Measurements from ENCODE around the gene ZNF740.

The ZNF740 gene

DNA sequence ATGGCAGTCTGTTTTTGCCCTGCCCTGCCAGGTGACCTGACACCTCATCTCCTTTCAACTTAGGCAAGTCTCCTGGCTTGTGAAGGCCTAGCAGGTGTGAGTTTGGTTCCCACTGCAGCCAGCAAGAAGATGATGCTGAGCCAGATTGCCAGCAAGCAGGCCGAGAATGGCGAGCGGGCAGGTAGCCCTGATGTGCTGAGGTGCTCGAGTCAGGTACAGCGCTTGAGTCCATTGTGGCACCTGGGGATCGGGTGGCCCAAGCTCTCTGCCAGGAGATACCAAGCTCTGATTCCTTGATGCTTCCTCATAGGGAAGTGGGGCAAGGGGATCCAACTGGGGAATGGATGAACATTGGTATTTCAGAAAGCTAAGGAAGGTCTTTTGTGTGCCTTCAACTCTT is 4.3 kb downstream of the ZNF740 start:
- Histone ChIP-seq H3K9ac (ENCODE audit: low read depth, low read length, poor library complexity, severe bottlenecking) (no peak overlapping the region), H3K27me3 (ENCODE audit: insufficient read depth, low read length, poor library complexity, severe bottlenecking) (no peaks in the 10 kb centered on the region), H2AFZ (ENCODE audit: low read length) (no peak overlapping the region), H3K4me3 (ENCODE audit: low read length, poor library complexity, severe bottlenecking) (peak overlapping the region; percentile 32), H3K79me2 (ENCODE audit: insufficient read depth, low read length) (peaks cover 39% of the 10 kb centered on the region), H3K4me2 (ENCODE audit: low read depth, low read length, poor library complexity, severe bottlenecking) (peak overlapping the region; percentile 97), H4K20me1 (ENCODE audit: insufficient read depth, low read length, poor library complexity, severe bottlenecking) (peaks cover 34% of the 10 kb centered on the region), H3F3A (ENCODE audit: low read depth) (peaks cover 3% of the 10 kb centered on the region; the same call in 1 of the 2 replicates), H3K36me3 (ENCODE audit: insufficient read depth, low read length) (peaks cover 42% of the 10 kb centered on the region; the same call in 1 of the 2 replicates), H3K9me2 (replicated peaks; ENCODE audit: low read depth, low read length) (no peaks in the 10 kb centered on the region), H3K9me3 (ENCODE audit: insufficient read depth, low read depth, low read length) (no peaks in the 10 kb centered on the region), H3K4me1 (ENCODE audit: insufficient read depth, low read length, poor library complexity, severe bottlenecking) (peaks cover 43% of the 10 kb centered on the region)
- no peak for TF ChIP-seq EZH2phosphoT487 (IDR thresholded peaks at IDR 0.05; ENCODE audit: borderline replicate concordance)
- TF ChIP-seq CTCF (conservative IDR thresholded peaks at IDR 0.05; ENCODE audit: low read length): no peak

- no peak overlapping the region for H3K4me3 ChIP-seq (ENCODE audit: low read length, poor library complexity, severe bottlenecking)
- peaks cover 39% of the 10 kb centered on the region for H3K79me2 ChIP-seq (ENCODE audit: insufficient read depth, low read length)
- no peaks in the 10 kb centered on the region for H3K9me3 ChIP-seq (ENCODE audit: insufficient read depth, low read depth, low read length)
- H3K9me2 ChIP-seq (replicated peaks; ENCODE audit: low read depth, low read length): no peaks in the 10 kb centered on the region
- no peaks in the 10 kb centered on the region for H3K27me3 ChIP-seq (ENCODE audit: insufficient read depth, low read length, poor library complexity, severe bottlenecking)
- H3K4me1 ChIP-seq (ENCODE audit: insufficient read depth, low read length, poor library complexity, severe bottlenecking): peaks cover 43% of the 10 kb centered on the region
- peaks cover 42% of the 10 kb centered on the region; the same call in 1 of the 2 replicates for H3K36me3 ChIP-seq (ENCODE audit: insufficient read depth, low read length)
- H2AFZ ChIP-seq (ENCODE audit: low read length): no peak overlapping the region
- TF ChIP-seq CTCF (conservative IDR thresholded peaks at IDR 0.05; ENCODE audit: low read length) (peak; percentile 48), EZH2phosphoT487 (IDR thresholded peaks at IDR 0.05; ENCODE audit: borderline replicate concordance) (no peak)
- H3K9ac ChIP-seq (ENCODE audit: low read depth, low read length, poor library complexity, severe bottlenecking): no peak overlapping the region
- H3K4me2 ChIP-seq (ENCODE audit: low read depth, low read length, poor library complexity, severe bottlenecking): peak overlapping the region; percentile 97
- H4K20me1 ChIP-seq (ENCODE audit: insufficient read depth, low read length, poor library complexity, severe bottlenecking): peaks cover 34% of the 10 kb centered on the region
- no peaks in the 10 kb centered on the region for H3F3A ChIP-seq (ENCODE audit: low read depth)
Observed at GRCh38 chr12:53185582-53186153, 5.1 kb downstream of the ZNF740 start.

DNA sequence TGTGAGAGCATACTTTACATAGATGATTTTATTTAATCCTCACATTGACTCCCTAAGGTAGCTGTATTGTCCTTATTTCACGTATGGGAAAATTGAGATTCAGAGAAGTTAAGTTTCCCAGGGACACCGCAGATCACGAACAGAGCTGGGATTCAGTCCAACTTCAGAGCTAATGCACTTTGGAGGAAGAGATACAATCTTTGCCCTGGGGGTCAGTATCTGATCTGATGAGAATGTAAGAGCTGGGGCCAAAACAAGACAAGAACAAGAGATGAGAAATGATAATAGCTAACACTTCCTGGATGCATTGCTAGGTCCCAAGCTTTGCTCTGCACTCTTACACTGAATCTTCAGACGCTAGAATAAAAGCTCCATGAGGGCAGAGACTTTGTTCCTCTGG is 6.2 kb downstream of the ZNF740 start:
- TF ChIP-seq EZH2phosphoT487 (IDR thresholded peaks at IDR 0.05; ENCODE audit: borderline replicate concordance) (no peak), CTCF (conservative IDR thresholded peaks at IDR 0.05; ENCODE audit: low read length) (no peak)
- H4K20me1 ChIP-seq (ENCODE audit: insufficient read depth, low read length, poor library complexity, severe bottlenecking): peaks cover 27% of the 10 kb centered on the region
- peaks cover 42% of the 10 kb centered on the region; the same call in 1 of the 2 replicates for H3K36me3 ChIP-seq (ENCODE audit: insufficient read depth, low read length)
- no peak overlapping the region for H3K9ac ChIP-seq (ENCODE audit: low read depth, low read length, poor library complexity, severe bottlenecking)
- H2AFZ ChIP-seq (ENCODE audit: low read length): no peak overlapping the region
- no peaks in the 10 kb centered on the region for H3K9me3 ChIP-seq (ENCODE audit: insufficient read depth, low read depth, low read length)
- peaks cover 38% of the 10 kb centered on the region for H3K4me1 ChIP-seq (ENCODE audit: insufficient read depth, low read length, poor library complexity, severe bottlenecking)
- H3K27me3 ChIP-seq (ENCODE audit: insufficient read depth, low read length, poor library complexity, severe bottlenecking): no peaks in the 10 kb centered on the region
- no peak overlapping the region for H3K4me2 ChIP-seq (ENCODE audit: low read depth, low read length, poor library complexity, severe bottlenecking)
- H3K4me3 ChIP-seq (ENCODE audit: low read length, poor library complexity, severe bottlenecking): no peak overlapping the region
- H3F3A ChIP-seq (ENCODE audit: low read depth): no peaks in the 10 kb centered on the region
- H3K79me2 ChIP-seq (ENCODE audit: insufficient read depth, low read length): peaks cover 31% of the 10 kb centered on the region
- H3K9me2 ChIP-seq (replicated peaks; ENCODE audit: low read depth, low read length): no peaks in the 10 kb centered on the region
